ENCODE data around the gene DFFA. TPM values are rescaled to one million over a fixed set of nuclear protein-coding genes. Genes with fewer than 3 reads are reported as not detected.
A peak's percentile ranks its signal among the peaks of the same experiment; 100 is the strongest.

Gene DFFA
- total and polyA plus RNA-seq, 9 of the 15 experiments (the other 6 are each of a cell fraction or from before 2014, with no cell fraction given): 39.6 to 74.8 (median 59.2) TPM

- no peak for TF ChIP-seq ZNF318 (IDR thresholded peaks at IDR 0.05; ENCODE audit: borderline replicate concordance in 1 of 2, low read depth in 1 of 2)
- no peak for TF ChIP-seq NR2C2 (CRISPR knock-in tag; IDR thresholded peaks at IDR 0.05)
- peak; percentile 68 for TF ChIP-seq NR2C2 (tag; IDR thresholded peaks at IDR 0.05)
- TF ChIP-seq MAFG (tag; conservative IDR thresholded peaks at IDR 0.05): 0 out of 2 replicates have a peak, but pooled peaks have one; percentile 3
- TF ChIP-seq KDM1A (IDR thresholded peaks at IDR 0.05): peak; percentile 77 to 85; a peak in 3 of 4 replicates
- no peak for TF ChIP-seq ZNF583 (CRISPR knock-in tag; IDR thresholded peaks at IDR 0.05)
- TF ChIP-seq BACH1 (tag; IDR thresholded peaks at IDR 0.05): 0 out of 2 replicates have a peak, but pooled peaks have one; percentile 0
- TF ChIP-seq ZNF76 (CRISPR knock-in tag; IDR thresholded peaks at IDR 0.05; ENCODE audit: borderline replicate concordance): 0 out of 2 replicates have a peak, but pooled peaks have one; percentile 36
- 0 out of 2 replicates have a peak, but pooled peaks have one; percentile 51 for TF ChIP-seq ZNF609 (CRISPR knock-in tag; IDR thresholded peaks at IDR 0.05; ENCODE audit: borderline replicate concordance)
- TF ChIP-seq NR2C1 (IDR thresholded peaks at IDR 0.05): peak; percentile 23; the same call in 1 of the 2 replicates
- peak; percentile 8; the same call in 1 of the 2 replicates for TF ChIP-seq NR2C1 (tag; IDR thresholded peaks at IDR 0.05)
- TF ChIP-seq ESRRA (IDR thresholded peaks at IDR 0.05; ENCODE audit: borderline replicate concordance, low read depth): 0 out of 2 replicates have a peak, but pooled peaks have one; percentile 32
- TF ChIP-seq POLR2G (IDR thresholded peaks at IDR 0.05; ENCODE audit: low read depth, low read length): no peak
- no peak for TF ChIP-seq STAT5A (IDR thresholded peaks at IDR 0.05; ENCODE audit: borderline replicate concordance, low read length)
Observed at GRCh38 chr1:10511494-10511885, 39.2 kb upstream of the DFFA start (continued).

Measured in K562 (cell line).